HG02571 (cell line): Measurements from ENCODE around the gene PBX4.
"Not testable (repeated sequence)": the region's sequence is repeated elsewhere in the genome, so short reads cannot be mapped to it uniquely, and the experiment has no call there.

Source experiments
- ATAC-seq: cut with Tn5 transposase; IDR thresholded peaks from one replicate; pipeline ENCODE4 v1.9.1; 2021; ENCODE audit warnings: mild to moderate bottlenecking, moderate library complexity; ENCODE audit not compliant: unreplicated experiment

PBX4 gene, protein sequence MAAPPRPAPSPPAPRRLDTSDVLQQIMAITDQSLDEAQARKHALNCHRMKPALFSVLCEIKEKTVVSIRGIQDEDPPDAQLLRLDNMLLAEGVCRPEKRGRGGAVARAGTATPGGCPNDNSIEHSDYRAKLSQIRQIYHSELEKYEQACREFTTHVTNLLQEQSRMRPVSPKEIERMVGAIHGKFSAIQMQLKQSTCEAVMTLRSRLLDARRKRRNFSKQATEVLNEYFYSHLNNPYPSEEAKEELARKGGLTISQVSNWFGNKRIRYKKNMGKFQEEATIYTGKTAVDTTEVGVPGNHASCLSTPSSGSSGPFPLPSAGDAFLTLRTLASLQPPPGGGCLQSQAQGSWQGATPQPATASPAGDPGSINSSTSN

DNA sequence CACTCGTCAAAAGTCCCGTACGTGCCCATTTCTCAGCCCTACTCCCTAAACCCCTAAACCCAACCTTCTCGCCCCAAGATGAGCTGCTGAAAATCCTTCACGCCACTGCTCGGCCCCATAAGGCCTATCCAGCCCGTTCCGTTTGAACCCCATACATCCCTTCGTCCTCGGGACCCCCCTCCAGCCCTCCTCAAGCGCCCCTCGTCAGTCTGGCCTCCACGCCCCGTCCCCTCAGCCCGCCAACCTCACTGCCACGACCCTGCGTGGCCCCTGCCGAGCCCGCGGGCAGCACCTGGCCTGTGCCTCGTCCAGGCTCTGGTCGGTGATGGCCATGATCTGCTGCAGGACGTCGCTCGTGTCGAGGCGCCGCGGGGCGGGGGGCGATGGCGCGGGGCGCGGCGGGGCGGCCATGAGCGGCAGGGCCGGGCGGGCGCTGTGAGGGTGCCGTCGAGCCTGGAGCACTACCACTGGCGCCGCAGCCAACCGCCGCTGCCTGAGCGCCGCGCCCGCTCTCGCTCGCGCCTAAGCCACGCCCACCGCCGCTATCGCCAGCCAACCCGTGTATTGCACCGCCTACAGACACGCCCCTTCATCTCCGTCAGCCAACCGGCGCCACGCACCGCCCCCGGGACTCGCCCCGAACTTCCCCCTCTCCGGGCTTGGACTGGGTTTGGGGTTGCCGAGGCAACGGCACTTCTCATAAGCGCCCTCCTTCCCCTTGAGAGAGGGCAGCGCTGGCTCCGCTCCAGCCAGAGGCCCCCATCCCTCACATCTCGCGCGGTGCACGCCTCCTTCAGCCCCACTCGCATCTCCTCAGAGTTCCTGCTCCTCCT is at the start of gene PBX4:
Gene PBX4, minus strand, starts transcription at position 469 of the 833 bp plus-strand sequence. Its CDS starts 58 bp downstream, at position 411.
- ATAC-seq: peak; percentile 92

DNA sequence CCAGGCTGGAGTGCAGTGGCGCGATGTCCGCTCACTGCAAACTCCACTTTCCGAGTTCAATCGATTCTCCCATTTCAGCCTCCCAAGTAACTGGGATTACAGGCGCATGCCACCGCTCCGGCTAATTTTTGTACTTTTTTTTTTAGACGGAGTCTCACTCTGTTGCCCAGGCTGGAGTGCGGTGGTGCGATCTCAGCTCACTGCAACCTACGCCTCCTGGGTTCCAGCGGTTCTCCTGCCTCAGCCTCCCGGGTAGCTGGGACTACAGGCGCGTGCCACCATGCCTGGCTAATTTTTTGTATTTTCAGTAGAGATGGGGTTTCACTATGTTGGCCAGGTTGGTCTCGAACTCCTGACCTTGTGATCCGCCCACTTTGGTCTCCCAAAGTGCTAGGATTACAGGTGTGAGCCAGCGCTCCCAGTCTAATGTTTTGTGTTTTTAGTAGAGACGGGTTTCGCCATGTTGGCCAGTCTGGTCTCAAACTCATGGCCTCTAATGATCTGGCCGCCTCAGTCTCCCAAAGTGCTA is 47.0 kb upstream of the PBX4 start:
- not testable (repeated sequence) for ATAC-seq

DNA sequence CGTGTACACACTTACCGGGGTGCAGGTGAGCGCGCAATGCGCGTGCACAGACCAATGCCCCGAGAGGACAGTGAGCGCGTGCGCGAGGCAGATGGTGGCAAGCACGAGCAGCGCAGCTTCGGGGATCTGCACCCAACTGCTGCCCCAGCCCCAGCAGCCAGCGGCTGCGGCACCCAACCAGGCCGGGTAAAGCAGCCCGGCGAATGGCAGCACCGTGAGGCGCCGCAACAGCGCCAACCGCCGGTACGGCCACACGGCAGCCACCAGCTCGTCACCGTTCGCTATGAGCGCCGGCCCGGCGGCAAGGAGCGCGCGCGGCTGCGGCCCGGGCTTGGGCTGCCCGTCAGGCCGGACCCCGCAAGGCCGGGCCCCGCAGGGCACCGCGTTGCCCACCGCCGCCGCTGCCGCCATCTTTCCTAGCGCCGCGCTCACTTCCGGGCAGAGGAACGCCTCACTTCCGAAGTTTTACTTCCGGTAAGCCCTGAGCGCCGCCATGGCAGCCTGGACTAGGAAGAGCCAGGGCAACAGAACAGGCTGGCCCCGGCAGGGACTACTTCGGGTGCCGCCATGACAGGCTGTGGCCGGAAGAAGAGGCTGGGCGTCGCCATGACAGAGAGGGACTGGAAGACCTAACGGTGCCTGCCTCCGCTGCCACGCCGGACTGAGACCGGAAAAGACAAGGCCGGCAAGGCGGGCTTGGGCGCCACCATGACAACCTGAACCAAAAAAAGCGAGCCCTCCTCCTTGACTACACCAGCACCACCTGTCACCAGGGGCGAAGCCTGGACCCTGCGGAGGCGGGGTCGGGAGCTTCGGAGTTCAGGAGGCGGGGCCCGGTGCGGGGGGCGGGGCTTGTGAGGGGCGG is 45.0 kb upstream of the PBX4 start, which contains the start of gene ATP13A1:
Gene ATP13A1, minus strand, starts transcription at position 421 of the 865 bp plus-strand sequence. Its CDS starts 10 bp downstream, at position 411.
- peak; percentile 65 for ATAC-seq

GRCh38 chr19:19662871-19663255 is 44.4 kb upstream of the PBX4 start:
- no peak for ATAC-seq

DNA sequence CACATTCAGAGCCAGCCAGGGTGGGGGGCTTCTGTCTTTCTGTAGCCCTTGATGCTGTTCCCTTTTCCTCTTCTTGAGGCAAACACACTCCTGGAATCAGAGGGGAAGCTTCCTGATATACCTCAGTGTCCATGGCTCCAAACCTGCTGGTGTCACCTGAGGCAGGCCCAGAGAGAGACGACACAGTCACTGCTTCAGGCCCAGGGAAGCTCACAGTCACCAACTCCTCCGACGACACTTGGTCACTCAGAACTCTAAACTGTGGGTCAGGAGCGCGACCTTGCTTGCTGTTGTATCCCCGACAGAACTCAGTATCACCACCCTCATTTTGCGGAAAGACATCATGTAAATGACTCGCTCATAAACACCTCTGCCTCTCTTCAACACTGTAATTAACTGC is 43.9 kb upstream of the PBX4 start:
- ATAC-seq: no peak

- no peak for ATAC-seq
These were observed 43.3 kb upstream of the PBX4 start for GRCh38 chr19:19661675-19662251.

- ATAC-seq: no peak
These were observed 42.7 kb upstream of the PBX4 start for GRCh38 chr19:19661141-19661674.

DNA sequence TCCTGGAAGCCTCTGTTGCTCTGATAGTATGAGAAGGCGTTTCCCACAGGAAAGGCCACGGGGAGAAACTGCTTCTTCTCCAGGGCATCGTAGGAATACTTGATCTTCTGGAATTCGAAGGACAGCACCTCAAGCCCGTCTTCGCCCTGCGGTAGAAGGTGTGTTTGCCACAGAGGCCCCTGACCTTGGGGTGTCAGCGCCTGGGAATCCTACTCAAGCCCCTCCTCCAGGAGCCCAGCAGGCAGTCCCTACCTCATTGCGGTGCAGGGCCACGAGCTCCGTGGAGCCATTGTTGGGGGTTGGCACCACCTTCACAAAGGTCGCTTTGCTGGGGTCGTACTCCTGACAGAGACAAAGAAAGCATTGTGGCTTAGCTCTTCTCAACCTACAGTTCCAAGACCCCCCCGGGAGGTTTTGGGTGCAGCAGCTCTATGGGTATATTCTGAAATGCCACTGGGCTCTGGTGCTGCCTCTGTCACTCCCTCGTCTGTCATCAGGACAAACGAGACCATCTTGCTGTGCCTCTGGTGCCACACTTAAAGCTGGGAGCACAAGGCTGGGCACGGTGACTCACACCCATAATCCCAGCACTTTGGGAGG is 41.3 kb upstream of the PBX4 start:
- ATAC-seq: no peak

GRCh38 chr19:19657397-19657783 is 38.9 kb upstream of the PBX4 start:
- no peak for ATAC-seq

DNA sequence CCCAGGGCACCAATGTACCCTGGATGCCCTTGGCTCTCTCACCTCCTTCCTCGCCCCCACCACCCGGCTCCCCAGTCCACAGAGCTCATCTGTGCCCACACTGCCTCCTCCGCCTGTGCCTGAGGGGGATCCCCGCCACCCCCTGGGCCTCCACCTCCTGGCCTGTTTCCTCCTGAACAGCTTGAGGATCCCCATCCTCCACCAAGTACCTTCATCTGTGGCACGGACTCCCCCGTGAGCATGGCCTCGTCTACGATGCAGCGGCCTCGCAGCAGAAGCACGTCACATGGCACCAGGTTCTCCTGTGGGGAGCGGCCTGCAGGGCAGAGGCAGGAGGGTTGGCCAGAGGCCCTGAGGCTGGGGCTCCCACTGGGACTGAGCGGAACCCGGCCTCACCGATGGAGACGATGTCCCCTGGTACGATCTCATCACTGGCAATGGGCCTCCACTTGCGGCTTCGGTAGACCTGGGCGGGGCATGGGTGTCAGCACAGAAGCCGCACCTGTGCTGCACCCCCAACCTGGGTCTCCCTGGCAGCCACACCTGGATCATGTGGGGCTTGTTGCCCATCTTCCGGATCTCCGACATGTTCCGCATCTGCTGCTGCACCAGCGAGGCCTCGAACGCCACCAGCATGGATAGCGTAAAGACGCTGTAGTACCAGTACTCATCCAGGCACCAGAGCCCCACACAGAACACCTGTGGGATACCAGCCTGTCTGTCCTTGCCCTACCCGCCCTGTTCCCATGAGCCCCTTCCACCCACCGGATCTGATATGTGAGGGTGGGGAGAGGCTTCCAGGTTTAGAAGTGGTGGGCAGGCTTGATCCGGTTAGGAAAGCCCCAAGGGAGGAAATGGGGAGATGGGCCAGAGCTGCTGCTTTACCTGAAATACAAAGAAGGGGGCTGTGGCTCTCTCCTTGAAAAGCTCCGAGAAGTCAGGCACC is 38.2 kb upstream of the PBX4 start:
- no peak for ATAC-seq

DNA sequence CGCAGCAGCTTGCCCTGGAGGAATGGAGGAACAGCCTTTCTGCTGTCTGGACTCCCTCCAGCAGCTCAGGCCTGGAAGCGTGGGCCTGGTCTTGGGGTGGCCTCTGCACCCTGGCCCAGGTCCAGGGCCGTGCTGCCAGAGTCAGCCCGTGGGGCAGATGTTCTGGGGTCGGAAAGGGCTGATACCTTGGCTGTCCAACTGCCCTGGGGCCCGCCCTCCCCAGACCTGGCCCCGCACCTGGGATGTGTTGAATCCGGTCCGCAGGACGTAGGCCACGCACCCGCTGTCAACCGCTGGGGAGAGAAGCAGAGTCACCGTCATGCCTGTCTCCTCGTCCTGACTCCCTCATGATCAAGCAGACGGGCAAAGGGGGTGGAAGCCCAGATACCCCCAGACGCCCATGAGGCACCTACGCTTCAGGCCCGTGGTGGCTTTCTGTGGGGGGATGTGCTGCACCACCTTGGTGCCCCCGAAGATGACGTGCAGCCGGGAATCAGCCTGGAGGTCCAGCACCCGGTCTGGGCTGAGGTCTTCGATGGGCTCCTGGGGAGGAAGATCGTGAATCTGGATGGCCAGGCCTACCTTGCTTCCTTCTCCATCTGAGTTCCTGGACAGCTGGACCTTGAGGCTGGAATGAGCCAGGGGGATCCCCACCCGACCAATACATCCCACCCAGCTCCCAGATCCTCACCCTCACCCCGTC is 37.3 kb upstream of the PBX4 start:
- ATAC-seq: no peak

DNA sequence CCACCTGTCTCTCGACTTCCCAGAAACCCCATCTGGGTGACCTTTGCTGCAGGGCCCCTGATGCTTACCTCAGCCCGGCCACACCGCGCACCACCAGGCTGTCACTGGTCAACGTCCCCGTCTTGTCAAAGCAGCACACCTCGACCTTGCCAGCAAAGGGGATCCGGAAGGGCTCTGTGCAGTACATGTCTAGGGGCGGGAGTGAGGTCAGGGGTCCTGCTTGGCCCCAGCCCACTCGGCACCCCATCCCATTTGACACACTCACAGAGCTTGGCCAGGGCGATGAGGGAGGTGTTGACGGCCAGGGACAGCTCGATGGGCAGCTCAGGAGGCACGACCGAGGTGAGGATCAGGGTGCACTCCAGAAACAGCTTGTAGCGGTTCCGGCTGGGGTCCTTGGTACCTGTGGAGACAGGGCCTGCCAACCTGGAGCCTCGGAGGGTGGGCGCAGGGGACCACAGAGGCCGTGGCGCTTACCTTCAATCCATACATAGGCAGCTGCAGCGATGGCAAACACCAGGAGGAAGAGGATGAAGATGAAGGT is 36.6 kb upstream of the PBX4 start:
- ATAC-seq: no peak

DNA sequence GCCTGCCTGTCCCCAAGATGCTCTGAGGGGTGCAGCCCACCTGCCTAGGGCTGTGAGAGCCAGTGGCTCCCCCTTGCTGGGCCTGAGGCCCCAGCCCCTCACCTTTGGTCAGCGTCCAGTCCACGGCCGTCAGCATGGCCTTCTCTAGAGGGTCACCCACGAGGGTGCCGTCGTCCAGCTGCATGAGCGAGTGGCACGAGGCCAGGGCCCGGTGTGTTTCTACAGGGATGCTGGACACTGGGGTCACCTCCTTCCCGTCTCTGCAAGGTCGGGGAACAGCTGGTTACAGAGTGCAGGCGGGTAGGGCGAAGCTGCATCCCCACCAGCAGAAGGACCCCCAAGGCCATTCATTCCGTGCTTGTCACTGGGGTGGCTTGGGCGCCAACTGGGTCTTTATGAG is 36.0 kb upstream of the PBX4 start:
- no peak for ATAC-seq

DNA sequence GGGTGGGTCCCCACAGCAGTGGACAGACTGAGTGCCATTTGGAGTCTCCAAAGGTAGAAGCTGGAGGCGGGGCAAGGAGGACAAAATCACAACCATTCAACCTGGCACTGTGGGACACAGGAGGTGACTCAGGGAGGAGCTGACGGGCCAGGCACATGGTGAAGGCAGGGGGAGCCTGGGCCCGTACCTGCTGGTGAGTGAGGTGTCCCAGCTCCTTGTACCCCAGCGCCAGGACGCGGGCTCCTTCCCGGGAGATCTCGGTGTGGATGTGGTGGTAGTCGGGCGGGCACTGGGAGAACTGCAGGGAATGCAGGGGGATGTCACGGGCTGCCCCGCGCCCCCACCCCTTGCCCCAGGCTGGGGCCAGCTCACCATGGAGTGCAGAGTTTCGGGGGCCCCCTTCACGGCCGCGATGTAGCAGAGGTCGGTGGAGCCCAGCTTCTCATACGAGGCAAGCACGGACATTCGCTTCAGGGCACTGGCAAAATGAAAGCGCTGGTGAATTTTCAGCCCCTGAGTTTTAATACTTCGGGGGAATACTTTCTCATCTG is 35.2 kb upstream of the PBX4 start:
- ATAC-seq: no peak

- ATAC-seq: no peak
These were observed 34.2 kb upstream of the PBX4 start for GRCh38 chr19:19652482-19653295.

DNA sequence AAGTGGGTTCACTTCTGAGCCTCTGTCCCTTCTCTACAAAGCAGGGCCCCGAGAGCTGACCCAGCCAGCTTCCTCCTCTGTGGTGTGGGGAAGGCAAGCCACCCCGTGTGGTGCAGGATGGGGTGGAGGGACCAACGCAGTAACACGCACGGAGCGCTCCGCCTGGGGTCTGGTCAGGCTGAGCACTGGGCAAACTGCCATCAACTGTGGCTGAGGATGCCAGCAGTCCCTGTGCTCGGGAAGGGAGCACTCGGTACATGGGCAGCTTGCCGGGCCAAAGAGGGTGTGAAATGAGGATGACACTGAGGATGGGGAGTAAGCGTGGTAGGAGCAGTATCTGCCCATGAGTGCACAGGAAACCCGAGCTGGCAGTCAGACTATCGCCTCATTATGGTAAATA is 32.6 kb upstream of the PBX4 start:
- ATAC-seq: no peak

DNA sequence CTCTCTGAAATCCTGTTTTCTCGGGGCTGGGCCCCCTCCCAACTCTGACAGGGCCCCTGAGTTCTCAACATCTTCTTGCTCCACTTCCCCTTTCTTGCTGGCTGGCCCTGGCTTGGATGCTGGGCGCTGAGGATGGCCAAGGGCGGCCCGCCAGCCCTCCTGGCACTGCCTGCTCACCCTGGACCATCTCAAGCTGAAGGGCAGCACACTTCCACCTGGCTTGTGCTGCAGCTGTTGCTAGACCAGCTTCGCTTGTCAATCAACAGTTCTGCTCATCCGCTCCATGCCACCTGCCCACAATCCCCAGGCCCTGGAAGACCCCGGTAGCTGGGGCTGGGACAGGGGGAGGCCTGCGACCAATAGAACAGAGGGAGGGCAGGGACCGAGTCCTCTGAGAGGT is 31.8 kb upstream of the PBX4 start:
- no peak for ATAC-seq
